Left kidney (tissue), 8 donors: ENCODE measurements around the gene GFOD1. TPM values are rescaled to one million over a fixed set of nuclear protein-coding genes. Genes with fewer than 3 reads are reported as not detected.

ENCODE experiments used
- DNase-seq: peaks from one replicate; pipeline ENCODE4 v3.0.0-alpha.2; 2013
- long read RNA-seq, 8 donors: transcript quantifications; one replicate each; lab custom pipeline, GENCODE V29; 2026
- polyA plus RNA-seq: library from polyadenylated mRNA; unstranded; fragments of 120-200 nt; gene quantifications from one replicate; pipeline ENCODE4 v1.2.1, GENCODE V29; 2013; ENCODE audit not compliant: insufficient read length

Gene GFOD1, protein sequence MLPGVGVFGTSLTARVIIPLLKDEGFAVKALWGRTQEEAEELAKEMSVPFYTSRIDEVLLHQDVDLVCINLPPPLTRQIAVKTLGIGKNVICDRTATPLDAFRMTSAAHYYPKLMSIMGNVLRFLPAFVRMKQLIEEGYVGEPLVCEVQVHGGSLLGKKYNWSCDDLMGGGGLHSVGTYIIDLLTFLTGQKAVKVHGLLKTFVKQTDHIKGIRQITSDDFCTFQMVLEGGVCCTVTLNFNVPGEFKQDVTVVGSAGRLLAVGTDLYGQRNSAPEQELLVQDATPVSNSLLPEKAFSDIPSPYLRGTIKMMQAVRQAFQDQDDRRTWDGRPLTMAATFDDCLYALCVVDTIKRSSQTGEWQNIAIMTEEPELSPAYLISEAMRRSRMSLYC
- polyA plus RNA-seq: 2.3 TPM
- long read RNA-seq, donor 1: 0 reads
- long read RNA-seq, donor 2, full-length matches to known transcripts: 1 of 1 reads
- long read RNA-seq, donor 2, partial matches to known transcripts: 0 of 1 reads
- long read RNA-seq, donor 2, other reads (novel, unspliced or antisense): 0 of 1 reads
- long read RNA-seq, donor 3, full-length matches to known transcripts: 1 of 1 reads
- long read RNA-seq, donor 3, partial matches to known transcripts: 0 of 1 reads
- long read RNA-seq, donor 3, other reads (novel, unspliced or antisense): 0 of 1 reads
- long read RNA-seq, donor 4: 0 reads
- long read RNA-seq, donor 5, full-length matches to known transcripts: 1 of 1 reads
- long read RNA-seq, donor 5, partial matches to known transcripts: 0 of 1 reads
- long read RNA-seq, donor 5, other reads (novel, unspliced or antisense): 0 of 1 reads
- long read RNA-seq, donor 6: 0 reads
- long read RNA-seq, donor 7: 0 reads
- long read RNA-seq, donor 8: 0 reads

DNA sequence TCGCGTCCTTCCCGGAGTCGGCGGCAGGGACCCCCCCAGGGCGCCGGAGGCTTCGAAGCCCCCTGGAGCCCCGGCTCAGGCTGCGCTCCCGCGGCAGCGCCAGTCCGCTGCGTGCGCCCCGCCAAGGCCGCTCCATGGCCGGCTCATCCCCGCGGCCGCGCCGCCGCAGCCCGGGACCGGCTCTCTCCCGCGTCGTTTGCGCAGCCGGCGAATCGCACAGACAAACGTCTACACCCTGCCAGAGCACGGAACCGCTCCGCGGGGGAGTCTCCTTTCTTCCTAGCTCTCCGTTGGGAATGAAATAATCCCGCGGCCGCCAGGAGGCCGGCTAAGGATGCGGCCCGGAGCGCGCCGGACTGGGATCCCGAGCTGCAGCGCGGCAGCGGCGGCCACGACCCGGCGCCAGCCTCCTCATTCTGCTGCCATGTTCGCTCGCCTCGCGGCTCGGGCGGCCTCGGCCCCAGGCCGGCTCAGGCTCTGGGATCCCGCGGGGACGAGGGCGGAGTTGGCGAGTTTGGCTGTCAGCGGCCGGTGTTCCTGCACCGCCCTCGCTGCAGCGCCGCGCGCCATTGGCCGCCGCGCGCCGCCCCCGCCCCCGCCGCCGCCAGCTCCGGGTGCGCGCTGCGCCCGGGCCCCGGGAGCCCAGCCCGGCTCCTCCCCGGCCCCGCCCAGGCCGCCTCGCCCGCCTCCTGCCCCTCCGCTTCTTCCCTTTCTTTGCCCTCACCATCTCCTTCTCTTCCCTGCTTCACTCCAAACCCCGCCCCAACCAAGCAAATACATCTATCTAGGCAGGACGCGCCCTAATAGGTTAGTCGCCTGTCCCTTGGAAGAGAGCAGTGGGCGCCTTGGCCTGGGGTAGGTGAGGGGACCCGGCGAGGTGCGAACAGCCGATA lies at the start of gene GFOD1:
TSS of gene GFOD1 (minus strand) at position 479 of the 893 bp plus-strand sequence. CDS start 710 bp downstream, outside the sequence.
- DNase-seq: peak; percentile 68

DNA sequence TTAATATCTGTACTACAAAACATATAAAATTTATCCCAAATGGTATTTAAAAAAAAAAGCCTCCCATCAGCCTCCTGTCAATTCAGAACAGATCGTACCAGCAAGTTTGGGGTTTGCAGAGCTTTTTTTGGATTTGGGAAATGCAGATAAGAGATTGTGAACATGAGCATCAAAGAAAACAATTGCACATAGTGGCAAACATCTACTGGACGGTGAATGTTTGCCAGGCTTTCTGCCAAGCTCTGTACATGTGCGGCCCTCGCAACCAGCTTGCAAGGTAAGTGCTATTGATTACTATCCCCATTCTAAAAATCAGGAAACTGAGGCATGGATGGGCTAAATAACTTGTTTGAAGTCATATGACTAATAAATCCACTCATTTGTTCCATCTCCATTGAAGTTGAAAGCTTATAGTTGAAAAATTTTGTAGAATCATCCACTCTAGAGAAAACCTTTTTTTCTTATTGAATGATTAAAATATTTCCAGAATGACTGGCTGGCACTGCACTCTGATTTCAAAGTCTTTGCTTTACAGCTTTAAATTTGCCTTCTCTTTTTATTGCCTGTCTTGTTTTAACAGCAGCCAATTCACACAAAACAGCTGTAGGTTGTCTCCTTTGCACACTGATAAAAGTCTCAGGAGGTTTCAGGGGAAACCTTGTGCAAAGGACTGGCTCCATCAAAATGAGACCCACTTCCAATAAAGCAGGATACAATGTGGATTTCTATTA lies 49.6 kb upstream of the GFOD1 start:
- no peak for DNase-seq

DNA sequence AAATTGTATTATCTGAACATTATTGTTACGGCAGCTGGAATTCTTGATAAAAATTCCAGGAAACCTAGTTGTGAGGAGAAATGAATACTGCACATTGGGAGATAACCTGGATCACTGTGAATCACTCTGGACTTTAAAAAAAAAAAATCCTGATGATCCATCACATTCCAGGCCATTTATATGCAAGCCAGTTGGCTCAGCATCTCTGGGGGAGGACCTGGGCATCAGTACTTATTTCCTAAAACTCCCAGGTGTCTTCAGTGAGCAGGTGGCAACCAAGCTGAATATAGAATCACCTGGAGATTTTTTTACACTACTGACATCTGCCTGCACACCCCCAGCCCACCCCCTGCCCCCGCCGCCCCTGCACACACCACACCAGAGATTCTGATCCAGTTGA lies 47.9 kb upstream of the GFOD1 start:
- no peak for DNase-seq

DNA sequence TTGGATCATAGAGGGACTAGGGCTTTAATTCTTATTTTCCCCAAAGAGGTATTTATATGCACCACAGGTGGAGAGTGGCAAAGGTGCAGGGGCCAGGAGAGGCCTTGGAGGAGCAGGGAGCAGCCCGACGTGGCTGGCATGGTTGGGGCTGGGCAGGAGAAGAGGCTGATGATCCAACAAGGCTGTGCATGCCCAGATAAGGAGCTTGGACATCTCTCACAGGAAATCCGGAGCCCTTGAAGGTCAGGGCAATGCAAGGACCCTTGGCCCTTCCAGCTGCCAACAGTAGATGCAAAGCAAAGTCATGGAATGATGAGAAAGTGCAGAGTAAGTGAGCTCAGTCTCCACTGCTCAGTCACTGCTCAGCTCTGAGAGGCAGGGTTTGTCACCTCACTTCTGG lies 47.1 kb upstream of the GFOD1 start:
- no peak for DNase-seq

DNA sequence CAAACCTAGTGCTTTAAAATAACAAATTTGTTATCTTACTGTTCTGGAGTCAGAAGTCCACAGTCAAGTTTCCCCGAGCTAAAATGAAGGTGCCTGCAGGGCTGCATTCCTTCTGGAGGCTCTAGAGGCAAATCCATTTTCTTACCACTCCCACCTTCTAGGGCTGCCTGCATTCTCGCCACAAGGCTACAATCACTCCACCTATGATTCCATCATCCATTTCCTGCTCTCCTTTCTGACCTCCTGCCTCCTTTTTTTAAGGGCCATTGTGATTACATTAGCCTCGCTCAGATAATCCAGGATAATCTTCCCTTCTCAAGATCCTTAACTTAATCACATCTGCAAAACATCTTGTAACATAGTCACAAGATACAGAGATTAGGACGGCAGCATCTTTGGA lies 44.6 kb upstream of the GFOD1 start:
- DNase-seq: no peak

DNA sequence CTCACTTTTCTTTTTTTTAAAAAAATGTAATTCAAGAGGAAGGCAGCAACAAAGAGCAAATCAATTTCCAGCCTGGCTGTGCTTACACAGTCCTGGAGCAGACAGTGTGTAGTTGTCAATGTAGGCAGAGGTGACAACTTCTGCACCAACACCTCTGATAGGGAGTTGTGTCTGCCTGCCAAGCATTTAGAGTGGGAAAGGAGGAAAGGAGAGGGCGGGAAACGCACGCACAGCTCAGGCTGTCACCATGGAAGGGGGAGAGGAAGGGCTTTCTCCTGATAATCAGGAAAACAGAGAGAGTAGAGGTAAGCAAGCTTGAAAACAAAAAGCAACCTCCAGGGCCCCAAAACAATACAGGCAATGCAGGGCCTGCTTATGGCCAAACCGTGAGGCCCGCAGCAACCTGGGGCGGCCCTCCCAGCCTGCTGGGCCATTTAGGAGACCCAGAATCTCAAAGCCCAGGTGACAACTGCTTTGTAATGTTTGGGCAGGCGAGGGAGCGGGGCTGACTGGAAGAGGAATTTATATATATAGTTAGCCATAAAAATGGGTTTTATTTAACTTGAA lies 41.5 kb upstream of the GFOD1 start:
- no peak for DNase-seq

DNA sequence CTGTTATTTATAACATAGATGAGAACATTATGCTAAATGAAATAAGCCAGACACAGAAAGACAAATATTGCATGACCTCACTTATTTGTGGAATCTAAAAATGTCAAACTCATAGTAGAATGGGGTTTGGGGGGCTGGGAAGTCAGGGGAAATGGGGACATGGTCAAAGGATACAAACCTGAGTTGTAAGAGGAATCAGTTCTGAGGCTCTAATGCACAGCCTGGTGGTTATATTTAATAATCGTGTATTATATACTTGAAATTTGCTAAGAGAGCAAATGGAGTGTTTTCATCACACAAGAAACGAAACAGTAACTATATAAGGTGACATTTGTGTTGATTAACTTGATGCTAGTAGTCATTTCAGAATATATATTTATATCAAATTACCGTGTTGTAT lies 40.8 kb upstream of the GFOD1 start:
- no peak for DNase-seq

DNA sequence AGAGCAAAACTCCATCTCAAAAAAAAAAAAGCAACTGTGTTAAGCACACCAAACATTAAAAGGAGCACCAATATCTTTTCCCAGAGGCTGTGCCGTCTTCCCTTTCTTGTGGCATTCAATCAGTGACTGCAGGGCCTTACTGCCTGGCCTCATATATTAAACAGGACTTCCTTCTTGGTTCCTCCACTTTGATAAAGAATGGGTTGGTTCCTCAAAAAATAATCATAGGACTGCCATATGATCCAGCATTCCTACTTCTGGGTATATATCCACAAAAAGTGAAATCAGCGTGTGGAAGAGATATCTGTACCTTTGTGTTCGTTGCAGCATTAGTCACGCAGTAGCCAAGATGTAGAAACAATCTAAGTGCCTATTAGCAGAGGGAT lies 40.3 kb upstream of the GFOD1 start:
- no peak for DNase-seq

DNA sequence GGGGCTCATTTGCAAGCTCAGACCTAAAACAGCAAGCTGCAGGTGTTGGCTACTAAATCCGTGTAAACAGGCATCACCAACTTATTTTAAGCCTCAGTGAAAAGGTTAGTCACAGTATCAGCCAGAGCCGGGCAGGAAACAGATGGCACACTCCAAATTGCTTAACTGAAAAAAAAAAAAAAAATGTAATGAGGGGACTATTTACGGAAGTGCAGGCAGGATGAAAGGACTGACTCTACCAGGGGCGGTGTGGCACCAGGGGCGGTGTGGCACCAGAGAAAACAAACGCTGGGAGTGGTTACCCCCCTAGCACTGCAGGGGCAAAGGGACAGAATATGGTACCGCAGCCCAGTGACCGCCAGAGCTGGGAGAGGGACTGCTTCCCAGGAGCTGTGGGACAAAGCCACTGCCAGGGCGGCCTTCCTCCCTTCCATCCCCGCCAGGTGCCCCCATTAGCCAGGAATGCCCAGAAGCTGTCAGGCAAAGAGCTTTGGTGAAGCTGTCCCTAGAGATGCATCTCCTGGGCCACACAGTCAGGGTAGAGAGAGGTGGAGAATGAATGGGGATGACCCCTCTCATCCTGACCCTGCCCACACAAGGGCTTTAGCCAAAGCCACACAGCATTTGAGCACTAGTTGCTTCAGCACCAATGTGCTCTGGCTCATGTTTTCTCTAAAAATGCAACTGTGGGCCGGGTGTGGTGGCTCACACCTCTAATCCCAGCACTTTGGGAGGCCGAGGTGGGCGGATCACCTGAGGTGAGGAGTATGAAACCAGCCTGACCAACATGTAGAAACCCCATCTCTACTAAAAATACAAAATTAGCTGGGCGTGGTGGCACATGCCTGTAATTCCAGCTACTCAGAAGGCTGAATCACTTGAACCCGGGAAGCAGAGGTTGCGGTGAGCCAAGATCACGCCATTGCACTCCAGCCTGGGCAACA lies 39.6 kb upstream of the GFOD1 start:
- DNase-seq: no peak

DNA sequence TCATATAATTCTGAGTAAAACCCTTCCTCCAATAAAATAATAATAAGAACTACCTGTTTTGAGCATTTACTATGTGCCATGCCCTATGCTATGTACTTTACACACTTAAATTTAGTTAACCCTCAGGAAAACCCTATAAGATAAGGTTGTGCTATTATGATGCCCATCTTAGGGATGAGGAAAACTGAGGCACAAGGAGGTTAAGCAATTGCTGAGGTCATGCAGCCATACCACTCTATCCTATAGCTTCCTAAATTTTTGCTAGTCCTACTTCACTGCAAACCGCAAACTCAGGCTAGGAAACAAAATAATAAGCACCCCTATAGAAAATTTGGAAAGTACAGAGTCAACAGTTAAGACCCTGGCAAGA lies 38.9 kb upstream of the GFOD1 start:
- DNase-seq: no peak

DNA sequence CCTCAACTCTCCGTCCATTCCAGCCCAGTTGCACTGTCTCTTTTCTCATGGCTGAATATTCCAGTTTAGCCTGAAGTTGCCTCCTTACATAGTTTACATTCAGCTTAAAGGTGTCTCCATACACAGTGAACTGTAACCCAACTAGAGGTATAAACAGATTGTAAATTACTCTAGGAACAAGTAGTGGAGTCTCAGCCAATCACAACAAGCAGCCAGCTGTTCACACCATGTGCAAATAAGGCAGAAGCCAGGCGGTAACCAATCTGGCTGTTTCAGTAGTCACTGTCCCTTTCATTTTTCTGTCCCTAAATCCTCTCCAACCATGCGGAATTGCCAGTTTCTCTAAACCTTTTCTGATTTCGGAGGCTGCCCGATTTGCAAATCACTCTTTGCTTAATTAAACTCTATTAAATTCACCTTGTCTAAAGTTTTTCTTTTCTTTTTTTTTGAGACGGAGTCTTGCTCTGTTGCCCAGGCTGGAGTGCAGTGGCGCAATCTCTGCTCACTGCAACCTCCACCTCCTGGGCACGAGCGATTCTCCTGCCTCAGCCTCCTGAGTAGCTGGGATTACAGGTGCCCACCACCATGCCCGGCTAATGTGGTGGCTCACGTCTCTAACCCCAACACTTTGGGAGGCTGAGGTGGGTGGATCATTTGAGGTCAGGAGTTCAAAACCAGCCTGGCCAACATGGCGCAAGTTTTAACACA lies 37.6 kb upstream of the GFOD1 start:
- DNase-seq: no peak

DNA sequence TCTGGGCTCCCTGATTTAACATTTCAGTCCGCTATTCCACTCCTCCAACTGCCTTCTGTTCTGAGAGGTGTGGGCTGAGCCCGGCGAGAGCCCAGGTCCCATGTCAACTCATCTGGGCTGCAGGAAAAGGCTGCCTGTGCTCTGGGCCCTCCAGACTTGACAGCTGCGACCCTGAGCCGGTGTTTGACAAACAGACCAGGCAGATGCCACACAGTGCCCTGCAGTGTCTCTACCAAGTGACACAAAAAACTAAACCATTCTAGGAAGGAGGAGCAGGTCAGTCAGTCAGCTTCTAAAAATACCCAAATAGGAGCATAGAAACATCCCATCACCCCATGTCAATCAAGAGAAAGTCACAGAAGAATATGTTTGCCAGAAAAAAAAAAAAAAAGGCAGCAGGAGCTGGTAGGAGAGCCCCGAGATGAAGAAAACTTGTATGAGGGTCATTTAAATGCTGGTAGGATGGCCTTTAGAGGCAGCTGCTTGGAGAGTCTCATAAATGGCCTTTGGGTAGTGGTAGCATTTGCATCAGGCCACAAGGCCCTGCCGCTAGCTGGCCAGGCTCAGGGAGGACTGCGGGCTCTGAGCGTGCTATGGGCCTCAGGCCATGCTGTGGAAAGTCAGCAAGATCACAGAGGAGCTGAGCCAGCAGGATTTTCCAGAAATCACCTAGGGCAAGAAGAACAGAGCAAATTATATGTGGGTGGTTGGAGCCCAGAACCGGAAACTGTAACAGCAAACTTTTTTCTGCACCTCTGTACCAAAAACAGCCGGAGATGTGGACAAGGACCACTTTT lies 36.6 kb upstream of the GFOD1 start:
- DNase-seq: no peak

DNA sequence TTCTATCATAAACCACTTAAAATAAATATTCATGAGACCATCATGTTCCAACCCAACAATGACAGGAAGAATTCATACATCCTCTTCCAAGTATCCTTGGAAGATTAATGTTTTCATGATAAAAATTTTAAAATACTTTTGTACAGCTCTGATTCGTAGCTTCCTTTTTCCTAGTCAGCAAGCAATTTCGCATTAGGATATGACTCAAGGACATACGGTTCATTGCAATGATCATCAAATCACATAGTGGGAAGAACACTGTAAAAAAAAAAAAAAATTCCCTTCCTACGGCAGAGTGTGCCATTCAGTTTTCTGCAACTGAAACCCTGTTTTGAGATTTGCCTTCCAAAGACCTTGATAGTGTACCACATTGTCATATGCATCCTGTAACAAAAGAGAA lies 35.3 kb upstream of the GFOD1 start:
- DNase-seq: no peak

DNA sequence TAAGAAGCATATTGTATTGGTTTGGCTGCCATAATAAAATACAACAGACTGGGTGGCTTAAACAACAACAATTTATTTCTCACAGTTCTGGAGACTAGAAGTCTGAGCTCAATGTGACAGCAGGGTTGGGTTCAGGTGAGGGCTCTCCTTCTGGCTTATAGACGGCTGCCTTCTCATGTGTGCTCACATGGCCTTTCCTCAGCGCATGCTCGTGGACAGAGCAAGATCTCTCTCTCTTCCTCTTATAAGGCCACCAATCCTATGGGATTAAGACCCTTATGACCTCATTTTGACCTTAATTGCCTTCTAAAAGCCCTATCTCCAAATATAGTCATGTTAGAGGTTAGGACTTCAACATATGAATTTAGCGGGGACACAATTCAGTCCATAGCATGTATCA lies 32.4 kb upstream of the GFOD1 start:
- no peak for DNase-seq

DNA sequence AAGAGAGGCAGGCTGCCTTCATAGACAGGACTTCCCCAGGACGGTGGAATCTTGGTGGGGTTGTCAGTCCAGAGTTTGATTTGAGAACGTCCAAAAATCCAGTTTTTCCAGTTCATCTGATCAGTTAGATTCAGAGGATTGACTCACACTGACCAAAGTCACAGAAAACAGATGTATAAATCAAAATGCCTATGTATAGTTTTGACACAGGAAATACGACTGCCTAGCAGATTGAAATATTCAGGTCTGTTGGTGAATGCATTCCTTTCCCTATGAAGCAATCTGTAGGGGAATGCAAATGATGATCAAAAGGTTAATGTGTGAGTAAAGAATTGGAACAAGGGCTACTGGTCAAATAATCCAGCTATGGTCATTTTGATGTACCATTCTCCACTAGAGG lies 29.7 kb upstream of the GFOD1 start:
- DNase-seq: no peak

DNA sequence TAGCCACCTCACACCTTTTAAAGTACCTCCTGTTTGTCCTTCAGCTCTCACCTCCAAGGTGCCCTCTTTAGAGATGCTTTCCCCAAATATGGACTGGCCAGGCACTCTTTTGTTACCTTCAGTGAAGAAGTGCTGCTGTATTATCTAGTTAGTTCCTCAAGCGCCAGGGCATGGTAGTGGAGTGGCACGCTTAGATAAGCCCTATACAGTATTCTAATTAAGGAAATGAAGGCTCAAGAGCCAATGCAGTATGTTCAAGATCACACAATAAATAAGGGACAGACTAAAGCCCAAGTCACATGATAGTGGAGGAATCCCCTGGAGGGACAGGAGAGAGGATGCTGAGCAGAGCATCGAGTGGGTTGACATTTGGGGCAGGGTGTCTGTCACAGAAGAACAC lies 28.5 kb upstream of the GFOD1 start:
- DNase-seq: no peak

DNA sequence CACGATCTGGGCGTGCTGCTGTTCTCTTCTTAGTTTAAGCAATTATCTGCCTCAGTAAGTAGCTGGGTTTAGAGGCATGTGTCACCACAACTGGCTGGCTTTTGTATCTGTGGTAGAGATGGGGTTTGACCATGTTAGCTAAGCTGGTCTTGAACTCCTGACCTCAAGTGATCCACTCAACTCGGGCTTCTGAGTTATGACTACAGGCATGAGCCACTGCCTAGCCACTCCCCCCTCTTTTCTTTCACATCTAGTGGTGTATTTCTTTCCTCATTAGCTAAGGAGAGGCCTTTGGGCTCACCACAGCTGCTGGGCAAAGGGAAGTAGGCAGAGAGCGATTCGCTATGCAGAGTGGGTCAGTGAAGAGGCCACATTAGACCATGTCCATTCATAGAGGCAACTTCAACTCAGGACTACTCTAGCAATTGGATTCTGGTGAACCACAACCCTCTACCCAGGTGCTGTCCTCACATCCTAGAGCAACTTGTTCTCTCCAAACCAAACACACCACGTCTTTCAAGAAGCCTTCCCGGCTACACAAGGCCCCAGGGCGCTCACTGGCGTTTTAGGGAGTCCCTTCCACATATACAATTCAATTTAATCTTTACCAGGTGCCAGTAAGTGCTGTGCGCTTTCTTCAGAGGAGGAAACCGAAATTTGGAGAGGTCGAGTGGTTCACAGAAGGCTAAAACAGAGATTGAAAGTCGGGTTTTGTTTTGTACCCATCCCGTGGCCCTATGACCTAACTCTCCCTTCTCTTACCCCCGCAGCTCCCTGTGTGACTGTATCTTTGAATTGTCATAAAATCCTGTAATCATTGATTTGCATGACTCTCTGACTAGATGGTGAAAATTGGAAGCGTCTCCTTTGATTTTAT lies 26.5 kb upstream of the GFOD1 start:
- DNase-seq: no peak

DNA sequence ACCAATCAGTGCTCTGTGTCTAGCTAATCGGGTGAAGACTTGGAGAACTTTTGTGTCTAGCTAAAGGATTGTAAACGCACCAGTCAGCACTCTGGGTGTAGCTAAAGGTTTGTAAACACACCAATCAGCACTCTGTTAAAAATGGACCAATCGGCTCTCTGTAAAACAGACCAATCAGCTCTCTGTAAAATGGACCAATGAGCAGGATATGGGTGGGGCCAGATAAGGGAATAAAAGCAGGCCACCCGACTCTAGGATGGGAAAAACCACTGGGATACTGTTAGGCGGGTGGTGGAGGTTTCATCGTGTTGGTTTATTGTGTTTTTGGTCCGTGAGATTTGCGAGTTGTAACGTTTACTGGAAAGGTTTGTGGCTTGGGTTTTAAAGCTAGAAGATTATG lies 25.5 kb upstream of the GFOD1 start:
- DNase-seq: no peak
